GM06990 (cell line): Measurements from ENCODE around the gene POLR3GL.

ENCODE experiments used
- DNase-seq: peaks from one replicate; pipeline ENCODE4 v3.0.0-alpha.2; 2011; ENCODE audit not compliant: insufficient read length; ENCODE audit errors: extremely low read depth
- H3K27me3 ChIP-seq: replicated peaks from 2 replicates; pipeline ENCODE4 v1.6.0; 2011; ENCODE audit warnings: low read length; ENCODE audit not compliant: control insufficient read depth, insufficient read depth
- H3K36me3 ChIP-seq: 2 replicates; pipeline ENCODE4 v1.5.1; 2011; ENCODE audit warnings: low read length; ENCODE audit not compliant: control insufficient read depth, insufficient read depth
- H3K4me3 ChIP-seq: replicated peaks from 2 replicates; pipeline ENCODE4 v1.5.1; 2011; ENCODE audit warnings: low read depth, mild to moderate bottlenecking, control low read depth, low read length
- TF ChIP-seq, protein P1 (sequence below): IDR thresholded peaks from 2 replicates; pipeline ENCODE4 v1.5.1; 2011; ENCODE audit warnings: low read length, control low read depth, mild to moderate bottlenecking, inconsistent platforms; ENCODE audit not compliant: insufficient read depth, poor library complexity, severe bottlenecking

POLR3GL gene

DNA sequence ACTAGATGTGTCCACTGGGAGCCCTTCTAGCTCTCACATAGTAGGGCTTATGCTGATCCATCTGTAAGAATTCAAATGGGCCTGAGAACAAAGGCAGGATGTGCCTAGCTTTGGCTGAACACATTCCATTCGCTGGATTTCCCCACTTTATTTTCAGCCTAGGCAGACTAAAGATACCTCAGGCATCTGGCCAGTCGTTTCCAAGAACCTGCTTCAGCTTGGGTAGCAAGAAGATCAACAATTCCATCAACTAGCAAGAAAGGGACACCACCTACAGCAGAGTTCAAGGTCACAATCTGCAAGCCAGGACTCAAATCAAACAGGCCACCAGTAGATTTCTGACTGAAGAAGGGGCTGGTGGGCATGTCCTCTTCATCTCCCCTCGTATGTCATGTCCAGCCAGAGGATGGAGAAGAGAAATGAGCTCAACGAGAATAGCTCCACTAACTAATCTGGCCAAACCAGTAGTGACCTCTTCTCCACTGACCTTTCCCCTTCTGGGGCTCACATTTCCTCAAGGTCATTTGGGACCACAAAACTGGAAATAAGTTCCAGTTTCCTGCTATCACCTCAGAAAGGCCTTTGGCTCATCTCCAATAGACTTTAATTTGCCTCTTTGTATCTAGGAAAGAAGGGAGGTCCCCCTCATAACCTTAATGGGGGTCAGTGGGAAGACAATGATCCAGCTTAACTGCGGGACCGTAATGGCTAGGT lies 17.7 kb downstream of the POLR3GL start:
- Histone ChIP-seq H3K4me3 (no peak overlapping the region), H3K27me3 (no peaks in the 10 kb centered on the region), H3K36me3 (no peaks in the 10 kb centered on the region)
- TF ChIP-seq, protein P1, sequence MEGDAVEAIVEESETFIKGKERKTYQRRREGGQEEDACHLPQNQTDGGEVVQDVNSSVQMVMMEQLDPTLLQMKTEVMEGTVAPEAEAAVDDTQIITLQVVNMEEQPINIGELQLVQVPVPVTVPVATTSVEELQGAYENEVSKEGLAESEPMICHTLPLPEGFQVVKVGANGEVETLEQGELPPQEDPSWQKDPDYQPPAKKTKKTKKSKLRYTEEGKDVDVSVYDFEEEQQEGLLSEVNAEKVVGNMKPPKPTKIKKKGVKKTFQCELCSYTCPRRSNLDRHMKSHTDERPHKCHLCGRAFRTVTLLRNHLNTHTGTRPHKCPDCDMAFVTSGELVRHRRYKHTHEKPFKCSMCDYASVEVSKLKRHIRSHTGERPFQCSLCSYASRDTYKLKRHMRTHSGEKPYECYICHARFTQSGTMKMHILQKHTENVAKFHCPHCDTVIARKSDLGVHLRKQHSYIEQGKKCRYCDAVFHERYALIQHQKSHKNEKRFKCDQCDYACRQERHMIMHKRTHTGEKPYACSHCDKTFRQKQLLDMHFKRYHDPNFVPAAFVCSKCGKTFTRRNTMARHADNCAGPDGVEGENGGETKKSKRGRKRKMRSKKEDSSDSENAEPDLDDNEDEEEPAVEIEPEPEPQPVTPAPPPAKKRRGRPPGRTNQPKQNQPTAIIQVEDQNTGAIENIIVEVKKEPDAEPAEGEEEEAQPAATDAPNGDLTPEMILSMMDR, result no peak
- DNase-seq, result no peak

- Histone ChIP-seq H3K4me3 (no peak overlapping the region), H3K27me3 (no peaks in the 10 kb centered on the region), H3K36me3 (no peaks in the 10 kb centered on the region)
- TF ChIP-seq, protein P1, result no peak
- no peak for DNase-seq
Measured at GRCh38 chr1:145983206-145983675, 18.8 kb downstream of the POLR3GL start.

- Histone ChIP-seq H3K36me3 (no peaks in the 10 kb centered on the region), H3K4me3 (no peak overlapping the region), H3K27me3 (no peaks in the 10 kb centered on the region)
- no peak for DNase-seq
- TF ChIP-seq, protein P1, result no peak
Measured at GRCh38 chr1:145983960-145984830, 19.7 kb downstream of the POLR3GL start.

GRCh38 chr1:145985129-145985501 lies 20.6 kb downstream of the POLR3GL start:
- no peaks in the 10 kb centered on the region for H3K27me3 ChIP-seq
- DNase-seq, result no peak
- H3K4me3 ChIP-seq, result no peak overlapping the region
- H3K36me3 ChIP-seq, result no peaks in the 10 kb centered on the region
- TF ChIP-seq, protein P1, result no peak

GRCh38 chr1:145985502-145986439 lies 21.3 kb downstream of the POLR3GL start:
- H3K36me3 ChIP-seq, result no peaks in the 10 kb centered on the region
- TF ChIP-seq, protein P1, result no peak
- H3K4me3 ChIP-seq, result no peak overlapping the region
- DNase-seq, result no peak
- no peaks in the 10 kb centered on the region for H3K27me3 ChIP-seq
